Upper lobe of left lung (tissue), 4 donors: ENCODE measurements around the gene PLOD1.

ENCODE experiments used
- POLR2A ChIP-seq, 4 donors: fragments of 450-650 bp; IDR thresholded peaks; one replicate each; pipeline ENCODE4 v1.5.1; 2016 to 2017; ENCODE audit warnings: antibody characterized with exemption in 4 of 4, mild to moderate bottlenecking in 2 of 4
- TF ChIP-seq, protein P1 (sequence below), 6 experiments: fragments of 450-650 bp in 4 of 6; fragments of 200-600 bp in 2 of 6; sonication (generic) in 2 of 6; IDR thresholded peaks; one replicate each; pipeline ENCODE4 v1.5.1; 2016 to 2019; ENCODE audit warnings: antibody characterized with exemption in 6 of 6

DNA sequence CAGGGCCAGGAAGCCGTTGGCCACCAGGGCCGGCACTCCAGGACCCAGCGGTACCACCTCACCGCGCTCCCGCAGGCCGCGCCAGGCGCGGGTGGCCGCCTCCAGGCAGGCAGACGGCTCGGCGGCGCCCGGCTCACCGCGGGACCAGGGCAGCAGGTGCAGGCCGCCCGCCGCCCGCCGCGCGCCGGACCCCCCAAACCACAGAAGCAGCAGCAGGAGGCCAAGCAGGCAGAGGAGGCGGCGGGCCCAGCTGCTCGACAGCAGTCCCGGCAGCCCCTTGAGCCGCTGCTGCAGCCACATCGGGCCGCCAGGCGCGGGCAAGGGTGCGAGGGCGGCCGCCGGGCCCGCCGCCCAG, 8.6 kb upstream of the PLOD1 start:
- TF ChIP-seq, protein P1, sequence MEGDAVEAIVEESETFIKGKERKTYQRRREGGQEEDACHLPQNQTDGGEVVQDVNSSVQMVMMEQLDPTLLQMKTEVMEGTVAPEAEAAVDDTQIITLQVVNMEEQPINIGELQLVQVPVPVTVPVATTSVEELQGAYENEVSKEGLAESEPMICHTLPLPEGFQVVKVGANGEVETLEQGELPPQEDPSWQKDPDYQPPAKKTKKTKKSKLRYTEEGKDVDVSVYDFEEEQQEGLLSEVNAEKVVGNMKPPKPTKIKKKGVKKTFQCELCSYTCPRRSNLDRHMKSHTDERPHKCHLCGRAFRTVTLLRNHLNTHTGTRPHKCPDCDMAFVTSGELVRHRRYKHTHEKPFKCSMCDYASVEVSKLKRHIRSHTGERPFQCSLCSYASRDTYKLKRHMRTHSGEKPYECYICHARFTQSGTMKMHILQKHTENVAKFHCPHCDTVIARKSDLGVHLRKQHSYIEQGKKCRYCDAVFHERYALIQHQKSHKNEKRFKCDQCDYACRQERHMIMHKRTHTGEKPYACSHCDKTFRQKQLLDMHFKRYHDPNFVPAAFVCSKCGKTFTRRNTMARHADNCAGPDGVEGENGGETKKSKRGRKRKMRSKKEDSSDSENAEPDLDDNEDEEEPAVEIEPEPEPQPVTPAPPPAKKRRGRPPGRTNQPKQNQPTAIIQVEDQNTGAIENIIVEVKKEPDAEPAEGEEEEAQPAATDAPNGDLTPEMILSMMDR (IDR thresholded peaks at IDR 0.05), result peak in 1 of 6 experiments; percentile 30
- TF ChIP-seq POLR2A (IDR thresholded peaks at IDR 0.05), result no peak
